Keratinocyte (primary cell): ENCODE measurements around the gene TFB1M. TPM values are rescaled to one million over a fixed set of nuclear protein-coding genes. Genes with fewer than 3 reads are reported as not detected.
"Not testable (repeated sequence)": the region's sequence is repeated elsewhere in the genome, so short reads cannot be mapped to it uniquely, and the experiment has no call there.

Source experiments
- DNase-seq: peaks from one replicate; pipeline ENCODE4 v3.0.0-alpha.2; 2011; ENCODE audit warnings: low read depth, missing footprints, low spot score
- FAIRE-seq: peaks from 2 replicates; lab custom pipeline; 2011; peaks lifted over from hg19 to GRCh38; lab: Jason Lieb, UNC
- H2AFZ ChIP-seq: 2 replicates; pipeline ENCODE4 v1.6.0; 2012; ENCODE audit warnings: low read length, control low read depth, inconsistent platforms; ENCODE audit not compliant: control insufficient read depth
- H3K27ac ChIP-seq: 2 replicates; pipeline ENCODE4 v1.5.1; 2011; ENCODE audit warnings: low read length; ENCODE audit not compliant: control insufficient read depth, insufficient read depth
- H3K27me3 ChIP-seq: 3 replicates; pipeline ENCODE4 v1.6.0; 2011; ENCODE audit warnings: low read length; ENCODE audit not compliant: control insufficient read depth, insufficient read depth; ENCODE audit errors: extremely low read depth
- H3K36me3 ChIP-seq, 2 experiments: 2 replicates in 1 of 2; 3 replicates in 1 of 2; pipeline ENCODE4 v1.5.1; 2011; ENCODE audit warnings: low read length in 2 of 2, mild to moderate bottlenecking in 1 of 2; ENCODE audit not compliant: control insufficient read depth in 2 of 2, insufficient read depth in 2 of 2; ENCODE audit errors: extremely low read depth in 1 of 2
- H3K4me1 ChIP-seq: 3 replicates; pipeline ENCODE4 v1.5.1; 2011; ENCODE audit warnings: low read length; ENCODE audit not compliant: control insufficient read depth, insufficient read depth; ENCODE audit errors: extremely low read depth
- H3K4me2 ChIP-seq: 3 replicates; pipeline ENCODE4 v1.6.0; 2011; ENCODE audit warnings: low read depth, low read length; ENCODE audit not compliant: control insufficient read depth, insufficient read depth; ENCODE audit errors: extremely low read depth
- H3K4me3 ChIP-seq, 3 experiments: fragments of 200-600 bp in 1 of 3; sonication (generic) in 1 of 3; 2 replicates in 2 of 3; 3 replicates in 1 of 3; pipeline ENCODE4 v1.5.1; 2011 to 2016; ENCODE audit warnings: low read length in 3 of 3, mild to moderate bottlenecking in 3 of 3, control low read depth in 2 of 3, inconsistent platforms in 1 of 3, low read depth in 1 of 3, mixed read lengths in 1 of 3, mixed run types in 1 of 3, moderate library complexity in 1 of 3; ENCODE audit not compliant: control insufficient read depth in 2 of 3, insufficient read depth in 2 of 3; ENCODE audit errors: extremely low read depth in 1 of 3
- H3K79me2 ChIP-seq: 2 replicates; pipeline ENCODE4 v1.6.0; 2012; ENCODE audit warnings: low read length; ENCODE audit not compliant: control insufficient read depth, insufficient read depth
- H3K9ac ChIP-seq: 3 replicates; pipeline ENCODE4 v1.6.0; 2011; ENCODE audit warnings: low read length; ENCODE audit not compliant: control insufficient read depth, insufficient read depth; ENCODE audit errors: extremely low read depth
- H3K9me1 ChIP-seq: 3 replicates; pipeline ENCODE4 v1.6.0; 2011; ENCODE audit warnings: low read length; ENCODE audit not compliant: control insufficient read depth, insufficient read depth; ENCODE audit errors: extremely low read depth
- H3K9me3 ChIP-seq: 2 replicates; pipeline ENCODE4 v1.5.1; 2012; ENCODE audit warnings: low read depth, low read length; ENCODE audit not compliant: control insufficient read depth
- H4K20me1 ChIP-seq: 3 replicates; pipeline ENCODE4 v1.6.0; 2011; ENCODE audit warnings: low read length; ENCODE audit not compliant: control insufficient read depth, insufficient read depth; ENCODE audit errors: extremely low read depth
- EZH2 ChIP-seq: IDR thresholded peaks from one replicate; pipeline ENCODE4 v1.6.1; 2012; ENCODE audit warnings: inconsistent platforms, mild to moderate bottlenecking, low read length, moderate library complexity
- dilution Hi-C: fragments of 300-500 bp; cut with MboI; formaldehyde crosslinking; loops from one replicate; pipeline ENCODE4 v1.7.0; 2020; ENCODE audit warnings: low sequenced_read_pairs; ENCODE audit not compliant: extremely low pct_ligation_motif_present
- polyA plus RNA-seq, 5 experiments: library from polyadenylated mRNA; depleted of rRNA in 3 of 5; stranded (reverse) in 3 of 5; stranded (forward) in 1 of 5; unstranded in 1 of 5; fragments of >200 nt; gene quantifications; 1 replicate in 1 of 5; 2 replicates in 3 of 5; 3 replicates in 1 of 5; pipeline versions ENCODE4 v1.2.1 to v1.2.3, GENCODE V29; 2011 to 2012; ENCODE audit warnings: missing spikeins in 2 of 5, low read depth in 1 of 5, low replicate concordance in 1 of 5
- TF ChIP-seq, protein P1 (sequence below), 3 experiments: IDR thresholded peaks in 1 of 3; conservative IDR thresholded peaks in 1 of 3; optimal IDR thresholded peaks in 1 of 3; 2 replicates in 2 of 3; 3 replicates in 1 of 3; pipeline versions ENCODE3 to v1.5.1; 2011; ENCODE audit warnings: low read length in 3 of 3, mild to moderate bottlenecking in 3 of 3, moderate library complexity in 2 of 3, control low read depth in 1 of 3, inconsistent platforms in 1 of 3; ENCODE audit not compliant: insufficient read depth in 2 of 3; ENCODE audit errors: extremely low read depth in 1 of 3

Gene TFB1M
- polyA plus RNA-seq, 1 donor (not counting 4 experiments of a cell fraction or from before 2014, with no cell fraction given) = 38.6 TPM

DNA sequence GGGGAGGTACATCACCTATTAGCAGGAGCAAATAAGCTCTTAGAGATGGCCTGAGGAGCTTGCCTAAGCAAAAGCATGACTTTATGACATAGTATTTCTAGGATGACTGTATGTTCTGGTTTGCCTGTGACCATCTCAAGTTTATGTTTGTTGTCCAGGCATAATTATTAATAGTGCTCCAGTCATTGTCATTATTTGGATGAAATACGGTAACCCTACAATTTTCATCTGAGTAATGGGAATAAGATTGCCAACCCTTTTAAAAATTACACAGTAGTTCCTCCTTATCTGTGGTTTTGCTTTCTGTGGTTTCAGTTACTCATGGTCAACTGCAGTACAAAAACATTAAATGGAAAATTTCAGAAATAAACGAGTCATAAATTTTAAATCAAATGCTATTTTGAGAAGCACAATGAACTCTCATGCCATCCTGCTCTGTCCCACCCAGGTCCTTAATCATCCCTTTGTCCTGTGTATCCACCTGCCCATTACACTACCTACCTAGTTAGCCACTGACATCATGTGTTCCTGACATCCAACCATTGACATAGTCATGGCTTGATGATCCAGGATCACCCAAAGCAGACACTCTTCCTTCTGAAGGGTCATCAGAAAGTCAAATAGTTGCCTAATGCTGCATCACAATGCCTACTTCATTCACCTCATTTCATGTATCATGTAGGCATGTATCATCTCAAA is 27.0 kb upstream of the TFB1M start:
- Histone ChIP-seq H3K36me3 (no peaks in the 10 kb centered on the region), H2AFZ (no peak overlapping the region), H3K9me1 (no peaks in the 10 kb centered on the region), H3K9ac (no peak overlapping the region), H3K4me2 (no peak overlapping the region), H3K4me3 (no peak overlapping the region), H3K4me1 (no peaks in the 10 kb centered on the region), H3K79me2 (no peaks in the 10 kb centered on the region), H3K9me3 (no peaks in the 10 kb centered on the region), H3K27me3 (no peaks in the 10 kb centered on the region), H4K20me1 (no peaks in the 10 kb centered on the region), H3K27ac (no peak overlapping the region)
- FAIRE-seq = no peak
- no peak for TF ChIP-seq EZH2
- TF ChIP-seq, protein P1, sequence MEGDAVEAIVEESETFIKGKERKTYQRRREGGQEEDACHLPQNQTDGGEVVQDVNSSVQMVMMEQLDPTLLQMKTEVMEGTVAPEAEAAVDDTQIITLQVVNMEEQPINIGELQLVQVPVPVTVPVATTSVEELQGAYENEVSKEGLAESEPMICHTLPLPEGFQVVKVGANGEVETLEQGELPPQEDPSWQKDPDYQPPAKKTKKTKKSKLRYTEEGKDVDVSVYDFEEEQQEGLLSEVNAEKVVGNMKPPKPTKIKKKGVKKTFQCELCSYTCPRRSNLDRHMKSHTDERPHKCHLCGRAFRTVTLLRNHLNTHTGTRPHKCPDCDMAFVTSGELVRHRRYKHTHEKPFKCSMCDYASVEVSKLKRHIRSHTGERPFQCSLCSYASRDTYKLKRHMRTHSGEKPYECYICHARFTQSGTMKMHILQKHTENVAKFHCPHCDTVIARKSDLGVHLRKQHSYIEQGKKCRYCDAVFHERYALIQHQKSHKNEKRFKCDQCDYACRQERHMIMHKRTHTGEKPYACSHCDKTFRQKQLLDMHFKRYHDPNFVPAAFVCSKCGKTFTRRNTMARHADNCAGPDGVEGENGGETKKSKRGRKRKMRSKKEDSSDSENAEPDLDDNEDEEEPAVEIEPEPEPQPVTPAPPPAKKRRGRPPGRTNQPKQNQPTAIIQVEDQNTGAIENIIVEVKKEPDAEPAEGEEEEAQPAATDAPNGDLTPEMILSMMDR (optimal IDR thresholded peaks at IDR 0.05 in 1 of 3, IDR thresholded peaks at IDR 0.05 in 1 of 3, conservative IDR thresholded peaks at IDR 0.05 in 1 of 3; ENCODE audit: extremely low read depth in 1 of 3, insufficient read depth in 2 of 3, low read length in 3 of 3) = no peak
- dilution Hi-C loops = no loop called here
- DNase-seq = no peak

DNA sequence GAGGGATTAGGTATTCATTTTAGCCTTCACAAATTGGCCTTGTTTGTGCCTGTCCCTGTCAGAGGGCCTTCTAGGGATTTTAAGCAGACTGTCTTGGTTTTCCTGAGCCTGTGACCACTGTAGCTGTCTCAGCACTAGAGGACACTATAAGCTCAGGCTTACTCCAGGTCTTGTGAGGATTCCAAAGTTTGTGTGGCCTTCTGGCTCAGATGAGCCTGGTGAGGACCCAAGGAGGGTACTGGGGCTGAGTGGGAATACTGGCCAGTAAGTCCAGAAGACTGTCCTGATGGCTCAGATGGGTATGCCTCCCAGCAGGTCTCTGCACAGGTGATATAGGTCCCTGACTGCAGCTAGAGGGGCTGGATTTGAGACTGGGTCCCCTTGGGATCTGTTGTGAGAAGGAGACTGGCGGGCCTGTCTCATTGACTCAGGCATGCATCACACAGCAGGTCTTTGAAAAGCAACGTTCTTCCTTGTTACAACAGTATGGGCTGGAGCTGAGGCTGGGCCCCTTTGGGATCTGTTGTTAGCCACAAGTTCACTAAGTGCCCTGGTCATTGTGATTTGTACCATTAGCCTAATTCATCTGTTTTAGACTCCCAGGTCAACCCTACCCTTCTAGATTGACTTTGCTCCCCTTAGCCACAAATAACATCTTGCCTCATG is 26.3 kb upstream of the TFB1M start:
- Histone ChIP-seq H3K9ac (no peak overlapping the region), H3K36me3 (no peaks in the 10 kb centered on the region), H3K27ac (no peak overlapping the region), H3K27me3 (no peaks in the 10 kb centered on the region), H3K4me2 (no peak overlapping the region), H3K79me2 (no peaks in the 10 kb centered on the region), H4K20me1 (no peaks in the 10 kb centered on the region), H2AFZ (no peak overlapping the region), H3K4me1 (no peaks in the 10 kb centered on the region), H3K4me3 (no peak overlapping the region), H3K9me1 (no peaks in the 10 kb centered on the region), H3K9me3 (no peaks in the 10 kb centered on the region)
- DNase-seq = no peak
- TF ChIP-seq, protein P1 (optimal IDR thresholded peaks at IDR 0.05 in 1 of 3, IDR thresholded peaks at IDR 0.05 in 1 of 3, conservative IDR thresholded peaks at IDR 0.05 in 1 of 3; ENCODE audit: extremely low read depth in 1 of 3, insufficient read depth in 2 of 3, low read length in 3 of 3) = peak; percentile 41 to 60 (median 53)
- no peak for TF ChIP-seq EZH2
- dilution Hi-C loops = no loop called here
- FAIRE-seq = no peak

DNA sequence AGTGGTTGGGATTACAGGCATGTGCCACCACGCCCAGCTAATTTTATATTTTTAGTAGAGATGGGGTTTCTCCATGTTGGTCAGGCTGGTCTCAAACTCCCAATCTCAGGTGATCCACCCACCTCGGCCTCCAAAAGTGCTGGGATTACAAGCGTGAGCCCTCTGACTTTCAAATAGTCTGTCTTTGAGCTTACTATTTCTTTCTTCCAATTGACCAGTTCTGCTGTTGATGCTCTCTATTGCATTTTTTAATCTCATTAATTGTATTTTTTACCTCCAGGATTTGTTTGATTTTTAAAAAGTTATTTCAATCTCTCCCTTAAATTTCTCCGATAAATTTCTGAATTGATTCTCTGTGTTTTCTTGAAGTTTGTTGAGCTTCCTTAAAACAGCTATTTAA is 25.6 kb upstream of the TFB1M start:
- not testable (repeated sequence) for H3K9ac ChIP-seq, H3K9me3 ChIP-seq

More for the DNA sequence above, 25.6 kb upstream of the TFB1M start:
- H3K27me3 ChIP-seq, H3K4me2 ChIP-seq, H4K20me1 ChIP-seq, H3K9me1 ChIP-seq, H3K79me2 ChIP-seq, DNase-seq, H3K36me3 ChIP-seq, H3K4me3 ChIP-seq, H2AFZ ChIP-seq, dilution Hi-C loops, FAIRE-seq, H3K27ac ChIP-seq, H3K4me1 ChIP-seq: not testable (repeated sequence)
